Esophagus muscularis mucosa (tissue), 4 donors: Measurements from ENCODE around the gene CCBE1. TPM values are rescaled to one million over a fixed set of nuclear protein-coding genes. Genes with fewer than 3 reads are reported as not detected.
A peak's percentile ranks its signal among the peaks of the same experiment; 100 is the strongest.

Experiments
- DNase-seq: peaks from one replicate; pipeline ENCODE4 v3.0.0-alpha.2; 2017; ENCODE audit errors: extremely low spot score
- H3K27ac ChIP-seq, 4 donors: fragments of 200-600 bp; sonication (generic); replicated peaks in 1 of 4; 1 replicate in 3 of 4; 2 replicates in 1 of 4; pipeline ENCODE4 v1.5.1; 2016 to 2019; ENCODE audit warnings: mild to moderate bottlenecking in 1 of 4
- H3K27me3 ChIP-seq, 4 donors: fragments of 200-600 bp; sonication (generic); one replicate each; pipeline versions ENCODE4 v1.5.1 to v1.6.0; 2016 to 2019
- H3K36me3 ChIP-seq, 4 donors: fragments of 200-600 bp; sonication (generic); one replicate each; pipeline ENCODE4 v1.5.1; 2016 to 2019
- H3K4me1 ChIP-seq, 4 donors: fragments of 200-600 bp; sonication (generic); one replicate each; pipeline ENCODE4 v1.5.1; 2016 to 2019
- H3K4me3 ChIP-seq, 4 donors: fragments of 200-600 bp; sonication (generic); 1 replicate in 2 of 4; 2 replicates in 2 of 4; pipeline ENCODE4 v1.5.1; 2016 to 2019; ENCODE audit warnings: mild to moderate bottlenecking in 4 of 4, moderate library complexity in 1 of 4
- H3K9me3 ChIP-seq, 4 donors: fragments of 200-600 bp; sonication (generic); 1 replicate in 3 of 4; 2 replicates in 1 of 4; pipeline ENCODE4 v1.5.1; 2016 to 2019
- CTCF ChIP-seq, 3 experiments: fragments of 200-600 bp in 2 of 3; fragments of 450-650 bp in 1 of 3; sonication (generic) in 2 of 3; IDR thresholded peaks; one replicate each; pipeline ENCODE4 v1.5.1; 2017 to 2019; ENCODE audit warnings: antibody characterized with exemption in 3 of 3, mild to moderate bottlenecking in 2 of 3, moderate library complexity in 1 of 3
- EP300 ChIP-seq: sonication (generic); formaldehyde crosslinking; IDR thresholded peaks from one replicate; pipeline ENCODE4 v1.6.1; 2017; ENCODE audit warnings: antibody characterized with exemption
- POLR2A ChIP-seq: fragments of 450-650 bp; IDR thresholded peaks from one replicate; pipeline ENCODE4 v1.6.1; 2017; ENCODE audit warnings: antibody characterized with exemption, moderate library complexity, mild to moderate bottlenecking, low read depth
- POLR2AphosphoS5 ChIP-seq, 2 donors: sonication (generic); formaldehyde crosslinking; IDR thresholded peaks; one replicate each; pipeline ENCODE4 v1.6.1; 2017; ENCODE audit warnings: antibody characterized with exemption in 2 of 2
- whole genome bisulfite sequencing: methylation state at CpG from one replicate; pipeline ENCODE4 v1.1.5; 2018; 5-methylcytosine and 5-hydroxymethylcytosine counted together
- intact Hi-C: fragments of 100-400 bp; cut with DNase I; formaldehyde crosslinking; loops from one replicate; pipeline ENCODE4 v1.15.1; 2023
- total RNA-seq, 4 donors: library from RNA; depleted of rRNA; stranded (reverse); fragments of >200 nt; gene quantifications; one replicate each; pipeline versions ENCODE4 v1.1.0 to v1.2.1, GENCODE V29; 2016

The CCBE1 gene
- 10 to 100 TPM in 1 of 4 donors, 1 to 10 TPM in 3; 1.6 to 11.1 (median 2.7) TPM for total RNA-seq

DNA sequence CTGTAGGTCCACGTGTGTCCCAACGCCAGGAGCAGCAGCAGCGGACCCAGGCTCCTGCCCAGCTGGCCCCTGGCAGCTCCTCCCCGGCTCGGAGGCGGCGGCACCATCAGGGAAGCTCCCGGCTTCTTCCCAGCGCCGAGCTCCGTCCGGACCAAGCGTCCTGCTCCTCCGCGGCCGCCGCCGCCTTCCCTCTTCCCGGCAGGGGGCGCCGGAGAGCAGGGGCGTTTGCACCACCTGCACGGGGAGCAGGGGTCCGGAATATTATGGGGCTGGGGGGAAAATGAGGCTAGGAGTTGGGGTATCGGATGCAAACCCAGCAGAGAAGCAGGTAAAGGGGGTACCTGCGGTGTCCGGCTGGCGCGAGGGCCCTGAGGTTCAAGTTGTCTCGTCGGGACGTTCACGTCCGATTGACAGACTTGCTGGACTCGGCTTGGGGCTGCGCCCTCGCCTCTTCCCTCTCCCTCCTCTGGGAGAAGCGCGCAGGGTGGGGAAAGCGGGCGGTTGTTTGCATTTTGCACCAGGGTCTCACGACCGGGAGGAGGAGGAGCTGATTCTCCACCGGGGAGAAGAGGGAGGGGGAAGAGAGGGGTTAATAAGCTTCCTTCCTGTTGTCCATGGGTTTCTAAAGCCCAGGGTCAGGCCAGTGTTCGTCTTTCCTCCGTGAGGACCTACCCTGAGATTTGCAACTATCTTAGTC lies at the start of gene CCBE1:
CCBE1 (minus strand) TSS at position 188 of the 697 bp plus-strand sequence.
- Histone ChIP-seq H3K27ac (peak within 1 kb of the TSS in 1 of 4 donors; percentile 28), H3K4me3 (peak within 1 kb of the TSS; percentile 54 to 67 (median 60)), H3K36me3 (no peaks in the 10 kb centered on the region), H3K9me3 (no peaks in the 10 kb centered on the region), H3K4me1 (peaks cover 11 to 46% (median 33%) of the 10 kb centered on the region in 4 donors), H3K27me3 (peaks cover 0 to 26% (median 8%) of the 10 kb centered on the region in 4 donors)
- 2% methylated on average over 21 of the region's 46 CpGs for WGBS
- no peak for DNase-seq
- intact Hi-C loops: loop anchor here (5.0 to 10.0 kb wide), 2 partner anchors 63 to 240 kb away; no protein-coding TSS in a partner anchor
- peak; percentile 42 to 85 (median 71) for TF ChIP-seq CTCF (IDR thresholded peaks at IDR 0.05)
- TF ChIP-seq EP300: no peak

GRCh38 chr18:59744271-59744721 lies 47.1 kb upstream of the CCBE1 start:
- H3K9me3 ChIP-seq: no peaks in the 10 kb centered on the region
- WGBS: 77% methylated on average over 4 of the region's 4 CpGs
- H3K4me1 ChIP-seq: no peaks in the 10 kb centered on the region
- H3K27ac ChIP-seq: no peak overlapping the region
- no peaks in the 10 kb centered on the region for H3K36me3 ChIP-seq
- DNase-seq: no peak
- TF ChIP-seq POLR2AphosphoS5 (IDR thresholded peaks at IDR 0.05): no peak
- no peak for TF ChIP-seq POLR2A
- TF ChIP-seq EP300: no peak
- TF ChIP-seq CTCF (IDR thresholded peaks at IDR 0.05): no peak
- no peak overlapping the region for H3K4me3 ChIP-seq
- intact Hi-C loops: no loop called here
- no peaks in the 10 kb centered on the region for H3K27me3 ChIP-seq

DNA sequence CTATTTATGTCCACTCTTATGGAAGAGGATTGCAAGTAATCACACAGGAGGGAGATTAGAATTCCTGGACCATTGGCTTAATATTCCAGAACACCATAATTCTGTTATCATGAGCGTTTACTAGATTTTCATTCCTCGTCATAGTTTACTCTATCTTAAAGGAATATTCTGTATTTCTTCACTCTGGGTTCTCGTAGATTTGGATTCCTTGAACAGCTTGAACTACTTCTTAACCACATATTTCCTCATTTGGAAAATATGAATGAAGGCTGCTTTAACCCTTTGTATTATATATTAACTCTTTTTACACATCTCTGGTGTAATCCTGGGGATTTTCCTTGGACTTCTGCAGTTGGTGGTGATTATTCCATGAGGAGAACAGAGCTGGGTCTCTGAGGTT lies 46.3 kb upstream of the CCBE1 start:
- TF ChIP-seq EP300: no peak
- no peak for TF ChIP-seq CTCF (IDR thresholded peaks at IDR 0.05)
- no peak for TF ChIP-seq POLR2A
- TF ChIP-seq POLR2AphosphoS5 (IDR thresholded peaks at IDR 0.05): no peak
- Histone ChIP-seq H3K4me3 (no peak overlapping the region), H3K9me3 (peaks cover 0 to 6% (median 0%) of the 10 kb centered on the region in 4 donors), H3K27ac (no peak overlapping the region), H3K27me3 (no peaks in the 10 kb centered on the region), H3K36me3 (no peaks in the 10 kb centered on the region), H3K4me1 (no peaks in the 10 kb centered on the region)
- WGBS: 64% methylated on average over 3 of the region's 3 CpGs
- intact Hi-C loops: no loop called here
- no peak for DNase-seq

GRCh38 chr18:59742325-59743111 lies 45.3 kb upstream of the CCBE1 start:
- intact Hi-C loops: no loop called here
- WGBS: 82% methylated on average over 8 of the region's 8 CpGs
- no peak overlapping the region for H3K4me3 ChIP-seq
- H3K4me1 ChIP-seq: no peaks in the 10 kb centered on the region
- peaks cover 0 to 6% (median 0%) of the 10 kb centered on the region in 4 donors for H3K9me3 ChIP-seq
- no peak for DNase-seq
- TF ChIP-seq EP300 (no peak), CTCF (IDR thresholded peaks at IDR 0.05) (no peak), POLR2A (no peak), POLR2AphosphoS5 (IDR thresholded peaks at IDR 0.05) (no peak)
- H3K27me3 ChIP-seq: no peaks in the 10 kb centered on the region
- no peak overlapping the region for H3K27ac ChIP-seq
- H3K36me3 ChIP-seq: no peaks in the 10 kb centered on the region
